ENCODE data around the gene PSIP1. TPM values are rescaled to one million over a fixed set of nuclear protein-coding genes. Genes with fewer than 3 reads are reported as not detected.
A peak's percentile ranks its signal among the peaks of the same experiment; 100 is the strongest.

The PSIP1 gene
- total and polyA plus RNA-seq, 9 of the 15 experiments (the other 6 are each of a cell fraction or from before 2014, with no cell fraction given) = 18.8 to 119 (median 59.9) TPM

DNA sequence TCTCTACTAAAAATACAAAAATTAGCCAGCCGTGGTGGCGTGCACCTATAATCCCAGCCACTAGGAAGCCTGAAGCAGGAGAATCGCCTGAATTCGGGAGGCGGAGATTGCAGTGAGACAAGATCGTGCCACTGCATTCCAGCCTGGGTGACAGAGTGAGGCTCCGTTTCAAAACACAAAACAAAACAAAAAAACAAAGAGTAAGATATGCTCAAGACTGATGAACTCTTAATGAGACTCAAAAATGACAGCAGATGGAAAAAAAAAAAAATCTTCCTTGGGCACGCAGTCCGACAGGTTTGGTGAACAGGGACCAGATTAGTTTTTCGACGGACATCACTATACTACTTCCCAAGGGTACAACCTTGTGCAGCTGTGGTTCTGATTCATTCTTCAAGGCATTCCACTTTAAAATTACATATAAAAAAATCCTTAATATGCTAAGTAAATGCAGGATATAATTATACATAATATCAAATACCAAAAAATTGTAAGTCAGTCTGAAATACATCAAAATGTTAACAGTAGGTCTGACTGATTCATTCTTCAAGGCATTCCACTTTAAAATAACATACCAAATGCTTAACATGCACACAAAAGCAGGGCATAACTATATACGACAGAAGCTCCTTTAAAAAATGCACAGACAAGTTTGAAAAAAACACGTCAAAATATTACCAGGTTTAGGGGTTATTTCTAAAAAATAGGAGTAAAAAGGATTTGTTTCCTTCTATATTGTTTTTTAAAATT, 12.3 kb downstream of the PSIP1 start:
- CTCF ChIA-PET (ENCODE audit: low intra/inter-chr PET ratio) = no interaction called here
- ATAC-seq (no peak), DNase-seq (ENCODE audit: extremely low read depth in 1 of 4, low spot score in 3 of 4) (no peak), FAIRE-seq (no peak)
- Histone ChIP-seq H3K9ac (ENCODE audit: insufficient read depth in 1 of 2, low read depth in 2 of 2, low read length in 2 of 2) (no peak overlapping the region), H3K27ac (ENCODE audit: extremely low read depth, low read depth, low read length) (no peak overlapping the region), H3K4me1 (replicated peaks in 1 of 2; ENCODE audit: control insufficient read depth in 2 of 2, insufficient read depth in 2 of 2, low read length in 2 of 2) (no peaks in the 10 kb centered on the region; a peak in 1 of 5 replicates), H3K36me3 (ENCODE audit: control insufficient read depth, insufficient read depth, low read length) (peaks cover 56% of the 10 kb centered on the region; the same call in 2 of the 3 replicates), H2AFZ (ENCODE audit: low read depth, low read length) (no peak overlapping the region), H3K79me2 (ENCODE audit: control insufficient read depth, insufficient read depth, low read length) (peaks cover 60% of the 10 kb centered on the region), H3K9me3 (replicated peaks; ENCODE audit: control insufficient read depth, insufficient read depth, low read depth, low read length) (no peaks in the 10 kb centered on the region; the same call in 1 of the 2 replicates), H3K9me1 (ENCODE audit: control insufficient read depth, insufficient read depth, low read length) (no peaks in the 10 kb centered on the region), H3K27me3 (ENCODE audit: control insufficient read depth in 2 of 2, insufficient read depth in 2 of 2, low read length in 2 of 2) (no peaks in the 10 kb centered on the region), H3K4me2 (ENCODE audit: insufficient read depth, low read length) (no peak overlapping the region), H3K4me3 (no peak overlapping the region), H4K20me1 (replicated peaks; ENCODE audit: control insufficient read depth, insufficient read depth, low read length) (no peaks in the 10 kb centered on the region)
- intact Hi-C loops (cut with micrococcal nuclease) (no loop called here), in situ Hi-C loops (cut with MboI) (no loop called here)
- no TSS peak for BruUV-seq (replicated peaks)
- POLR2A ChIA-PET = interaction anchor here (0.9 kb wide), 1 partner anchor 8 kb away, joined by 3 read pairs; no protein-coding TSS in a partner anchor
- 98% methylated on average over 12 of the region's 13 CpGs for WGBS (ENCODE audit: insufficient coverage, low coverage, missing lambda C conversion rate)
- TF ChIP-seq TAF15 (IDR thresholded peaks at IDR 0.05; ENCODE audit: low read depth, low read length) (no peak), RBM34 (IDR thresholded peaks at IDR 0.05; ENCODE audit: borderline replicate concordance, insufficient read depth, low read length) (no peak)

DNA sequence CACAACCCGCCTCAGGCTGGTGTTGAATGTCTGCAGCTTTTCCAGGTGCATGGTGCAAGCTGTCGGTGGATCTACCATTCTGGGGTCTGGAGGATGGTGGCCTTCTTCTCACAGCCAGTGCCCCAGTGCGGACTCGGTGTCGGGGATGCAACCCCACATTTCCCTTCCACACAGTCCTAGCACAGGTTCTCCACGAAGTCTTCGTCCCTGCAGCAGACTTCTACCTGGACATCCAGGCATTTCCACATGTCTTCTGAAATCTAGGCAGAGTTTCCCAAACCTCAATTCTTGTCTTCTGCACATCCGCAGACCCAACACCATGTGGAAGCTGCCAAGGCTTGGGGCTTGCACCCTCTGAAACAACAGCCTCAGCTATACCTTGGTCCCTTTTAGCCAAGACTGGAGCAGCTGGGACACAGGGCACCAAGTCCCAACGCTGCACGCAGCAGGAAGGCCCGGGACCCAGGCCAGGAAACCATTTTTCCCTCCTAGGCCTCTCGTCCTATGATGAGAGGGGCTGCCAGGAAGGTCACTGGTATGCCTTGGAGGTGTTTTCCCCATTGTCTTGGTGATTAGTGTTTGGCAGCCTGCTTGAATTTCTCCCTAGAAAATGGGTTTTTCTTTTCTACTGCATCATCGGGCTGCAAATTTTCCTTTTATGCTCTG, 18.2 kb downstream of the PSIP1 start:
- Histone ChIP-seq H3K9ac (ENCODE audit: insufficient read depth in 1 of 2, low read depth in 2 of 2, low read length in 2 of 2) (no peak overlapping the region), H3K4me2 (ENCODE audit: insufficient read depth, low read length) (no peak overlapping the region), H3K4me3 (no peak overlapping the region), H3K36me3 (ENCODE audit: control insufficient read depth, insufficient read depth, low read length) (peaks cover 48% of the 10 kb centered on the region; the same call in 2 of the 3 replicates), H3K9me3 (replicated peaks; ENCODE audit: control insufficient read depth, insufficient read depth, low read depth, low read length) (no peaks in the 10 kb centered on the region; the same call in 1 of the 2 replicates), H3K79me2 (ENCODE audit: control insufficient read depth, insufficient read depth, low read length) (peaks cover 24% of the 10 kb centered on the region), H3K27ac (ENCODE audit: extremely low read depth, low read depth, low read length) (no peak overlapping the region), H3K4me1 (replicated peaks in 1 of 2; ENCODE audit: control insufficient read depth in 2 of 2, insufficient read depth in 2 of 2, low read length in 2 of 2) (no peaks in the 10 kb centered on the region), H3K9me1 (ENCODE audit: control insufficient read depth, insufficient read depth, low read length) (no peaks in the 10 kb centered on the region), H3K27me3 (ENCODE audit: control insufficient read depth in 2 of 2, insufficient read depth in 2 of 2, low read length in 2 of 2) (no peaks in the 10 kb centered on the region), H4K20me1 (replicated peaks; ENCODE audit: control insufficient read depth, insufficient read depth, low read length) (no peaks in the 10 kb centered on the region), H2AFZ (ENCODE audit: low read depth, low read length) (no peak overlapping the region)
- ATAC-seq (no peak), FAIRE-seq (no peak), DNase-seq (ENCODE audit: extremely low read depth in 1 of 4, low spot score in 3 of 4) (no peak)
- BruUV-seq (replicated peaks) = no TSS peak
- TF ChIP-seq SMAD3 (CRISPR knock-in tag; conservative IDR thresholded peaks at IDR 0.05) (no peak), CBX5 (IDR thresholded peaks at IDR 0.05; ENCODE audit: borderline replicate concordance, low read depth) (0 out of 2 replicates have a peak, but pooled peaks have one; percentile 64), CBX3 (IDR thresholded peaks at IDR 0.05; ENCODE audit: borderline replicate concordance in 1 of 2, low read length in 2 of 2) (peak in 1 of 2 experiments; percentile 28; a peak in 1 of 3 replicates), EP400 (IDR thresholded peaks at IDR 0.05) (no peak), HDAC8 (tag; IDR thresholded peaks at IDR 0.05) (no peak), KLF13 (tag; IDR thresholded peaks at IDR 0.05; ENCODE audit: borderline replicate concordance, low read depth) (no peak)
- intact Hi-C loops (cut with micrococcal nuclease) (no loop called here), in situ Hi-C loops (cut with MboI) (no loop called here)
- 97% methylated on average over 9 of the region's 13 CpGs for WGBS (ENCODE audit: insufficient coverage, low coverage, missing lambda C conversion rate)
- ChIA-PET CTCF (ENCODE audit: low intra/inter-chr PET ratio) (no interaction called here), POLR2A (no interaction called here)

All from K562 (cell line).